Bronchial smooth muscle cell (primary cell): ENCODE results near the gene SLC45A2. TPM values are rescaled to one million over a fixed set of nuclear protein-coding genes. Genes with fewer than 3 reads are reported as not detected.

ENCODE experiments used
- total RNA-seq: library from RNA; depleted of rRNA; stranded (reverse); fragments of >200 nt; gene quantifications from 2 replicates; pipeline ENCODE4 v1.2.1, GENCODE V29; 2014

The SLC45A2 gene
- under 0.01 TPM in 1 of 2 replicates, not detected in the other for total RNA-seq

DNA sequence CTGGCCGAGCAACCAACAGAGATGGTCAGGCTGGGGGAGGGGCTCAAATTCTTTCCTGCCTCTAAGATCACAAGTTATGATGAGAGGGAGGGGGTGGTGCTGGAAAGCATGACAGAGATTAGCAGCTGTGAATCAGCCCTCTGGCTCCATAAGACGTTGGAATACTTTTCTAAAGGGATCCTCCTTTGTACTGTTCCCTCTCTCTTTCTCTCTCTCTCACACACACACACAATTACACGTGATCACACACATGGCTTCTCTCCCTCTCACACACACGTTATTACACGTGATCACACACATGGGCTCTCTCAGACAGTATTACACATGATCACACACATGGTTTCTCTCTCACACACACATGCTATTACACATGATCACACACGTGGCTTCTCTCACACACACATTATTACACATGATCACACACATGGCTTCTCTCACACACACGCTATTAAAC, at the start of gene SLC45A2:
TSS of gene SLC45A2 (minus strand) at position 23 of the 454 bp plus-strand sequence. CDS start 110 bp downstream, outside the sequence.

GRCh38 chr5:34007621-34008600, 23.4 kb upstream of the SLC45A2 start, which contains the start of gene AMACR:
Gene AMACR, minus strand, starts transcription at chr5:34008050. Its CDS starts 31 bp downstream, at chr5:34008019.

DNA sequence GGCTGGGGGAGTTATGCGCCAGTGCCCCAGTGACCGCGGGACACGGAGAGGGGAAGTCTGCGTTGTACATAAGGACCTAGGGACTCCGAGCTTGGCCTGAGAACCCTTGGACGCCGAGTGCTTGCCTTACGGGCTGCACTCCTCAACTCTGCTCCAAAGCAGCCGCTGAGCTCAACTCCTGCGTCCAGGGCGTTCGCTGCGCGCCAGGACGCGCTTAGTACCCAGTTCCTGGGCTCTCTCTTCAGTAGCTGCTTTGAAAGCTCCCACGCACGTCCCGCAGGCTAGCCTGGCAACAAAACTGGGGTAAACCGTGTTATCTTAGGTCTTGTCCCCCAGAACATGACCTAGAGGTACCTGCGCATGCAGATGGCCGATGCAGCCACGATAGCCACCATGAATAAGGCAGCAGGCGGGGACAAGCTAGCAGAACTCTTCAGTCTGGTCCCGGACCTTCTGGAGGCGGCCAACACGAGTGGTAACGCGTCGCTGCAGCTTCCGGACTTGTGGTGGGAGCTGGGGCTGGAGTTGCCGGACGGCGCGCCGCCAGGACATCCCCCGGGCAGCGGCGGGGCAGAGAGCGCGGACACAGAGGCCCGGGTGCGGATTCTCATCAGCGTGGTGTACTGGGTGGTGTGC, 48.0 kb downstream of the SLC45A2 start, which contains the start of gene RXFP3:
TSS of gene RXFP3 (plus strand) at position 6 of the 636 bp plus-strand sequence. CDS start at position 361, 355 bp downstream.

Other genes with a start within 250 kb of the SLC45A2 start
- gene ADAMTS12, start 92.7 kb downstream of the SLC45A2 start, total RNA-seq = 4.3 and 9.8 TPM in 2 replicates
- not detected in 2 replicates for gene RXFP3, start 48.3 kb downstream of the SLC45A2 start, total RNA-seq
- gene AMACR, start 23.4 kb upstream of the SLC45A2 start, total RNA-seq = 7.7 and 9.3 TPM in 2 replicates
- 1.1 and 1.3 TPM in 2 replicates for gene C1QTNF3, start 58.5 kb upstream of the SLC45A2 start, total RNA-seq